HG03354 (cell line): ENCODE data around the gene FN1.
"Not testable (repeated sequence)": the region's sequence is repeated elsewhere in the genome, so short reads cannot be mapped to it uniquely, and the experiment has no call there.

ENCODE experiments used
- ATAC-seq: cut with Tn5 transposase; IDR thresholded peaks from one replicate; pipeline ENCODE4 v1.9.1; 2021; ENCODE audit warnings: mild to moderate bottlenecking; ENCODE audit not compliant: unreplicated experiment, poor library complexity, severe bottlenecking

FN1 gene

DNA sequence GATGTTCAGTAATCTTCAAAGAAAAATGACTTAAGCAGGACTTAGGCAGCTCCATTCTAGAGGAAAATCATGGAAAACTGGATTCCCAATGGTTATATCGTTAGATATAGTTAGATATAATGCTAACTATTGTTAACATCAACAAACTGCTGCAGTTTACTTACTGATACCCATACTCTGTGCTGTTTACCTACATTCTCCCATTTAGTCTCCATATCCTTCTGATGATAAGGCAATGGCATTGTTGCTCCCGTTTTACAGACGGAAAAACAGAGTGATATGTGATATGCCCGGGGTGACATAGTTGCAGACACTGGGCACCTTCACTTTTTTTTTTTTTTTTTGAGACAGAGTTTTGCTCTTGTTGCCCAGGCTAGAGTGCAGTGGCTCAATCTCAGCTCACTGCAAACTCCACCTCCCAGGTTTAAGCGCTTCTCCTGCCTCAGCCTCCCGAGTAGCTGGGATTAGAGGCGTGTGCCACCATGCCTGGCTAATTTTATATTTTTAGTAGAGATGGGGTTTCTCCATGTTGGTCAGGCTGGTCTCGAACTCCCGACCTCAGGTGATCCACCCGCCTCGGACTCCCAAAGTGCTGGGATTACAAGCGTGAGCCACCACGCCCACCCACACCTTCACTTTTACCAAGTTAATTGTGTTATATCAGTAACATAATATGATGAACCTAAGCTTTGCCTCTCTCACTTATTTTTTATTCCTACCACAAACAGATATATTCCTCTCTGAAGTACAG lies 25.5 kb downstream of the FN1 start:
- ATAC-seq: not testable (repeated sequence)

DNA sequence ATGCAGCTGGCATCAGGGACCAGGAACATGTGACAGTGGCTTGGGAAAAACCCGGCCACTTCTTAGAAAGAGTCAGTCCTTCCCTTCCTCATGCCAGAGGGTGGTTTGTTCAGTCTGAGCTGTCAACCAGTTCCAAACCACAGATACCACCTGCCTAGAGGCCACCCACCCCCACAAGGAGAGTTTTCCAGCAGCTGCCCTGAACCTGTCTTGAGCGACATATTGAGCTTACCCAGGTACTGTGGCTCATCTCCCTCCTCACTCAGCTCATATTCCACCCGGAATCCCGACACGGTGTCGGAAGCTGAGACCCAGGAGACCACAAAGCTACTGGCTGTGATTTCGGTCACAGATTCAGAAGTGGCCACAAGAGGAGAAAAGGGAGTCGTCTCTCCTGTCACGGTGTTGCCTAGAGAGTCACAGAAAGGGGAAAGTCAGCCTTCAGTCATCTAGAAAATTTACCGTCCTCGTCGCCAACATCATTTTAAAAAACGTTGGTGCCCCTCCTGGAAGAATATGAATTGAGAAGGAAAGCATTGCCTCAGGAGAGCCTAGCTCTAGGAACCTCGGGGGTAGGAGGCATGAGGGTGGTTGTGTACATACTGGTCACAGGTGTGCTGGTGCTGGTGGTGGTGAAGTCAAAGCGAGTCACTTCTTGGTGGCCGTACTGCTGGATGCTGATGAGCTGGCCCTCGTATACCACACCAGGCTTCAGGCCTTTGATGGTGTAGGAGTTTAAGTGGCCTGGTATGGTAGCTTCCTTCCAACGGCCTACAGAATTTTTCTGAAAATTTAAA lies 26.3 kb downstream of the FN1 start:
- ATAC-seq: no peak

- not testable (repeated sequence) for ATAC-seq
Measured at GRCh38 chr2:215408441-215408840, 27.4 kb downstream of the FN1 start.

- ATAC-seq: no peak
Measured at GRCh38 chr2:215407590-215408264, 28.1 kb downstream of the FN1 start.

GRCh38 chr2:215407061-215407460 lies 28.8 kb downstream of the FN1 start:
- no peak for ATAC-seq

DNA sequence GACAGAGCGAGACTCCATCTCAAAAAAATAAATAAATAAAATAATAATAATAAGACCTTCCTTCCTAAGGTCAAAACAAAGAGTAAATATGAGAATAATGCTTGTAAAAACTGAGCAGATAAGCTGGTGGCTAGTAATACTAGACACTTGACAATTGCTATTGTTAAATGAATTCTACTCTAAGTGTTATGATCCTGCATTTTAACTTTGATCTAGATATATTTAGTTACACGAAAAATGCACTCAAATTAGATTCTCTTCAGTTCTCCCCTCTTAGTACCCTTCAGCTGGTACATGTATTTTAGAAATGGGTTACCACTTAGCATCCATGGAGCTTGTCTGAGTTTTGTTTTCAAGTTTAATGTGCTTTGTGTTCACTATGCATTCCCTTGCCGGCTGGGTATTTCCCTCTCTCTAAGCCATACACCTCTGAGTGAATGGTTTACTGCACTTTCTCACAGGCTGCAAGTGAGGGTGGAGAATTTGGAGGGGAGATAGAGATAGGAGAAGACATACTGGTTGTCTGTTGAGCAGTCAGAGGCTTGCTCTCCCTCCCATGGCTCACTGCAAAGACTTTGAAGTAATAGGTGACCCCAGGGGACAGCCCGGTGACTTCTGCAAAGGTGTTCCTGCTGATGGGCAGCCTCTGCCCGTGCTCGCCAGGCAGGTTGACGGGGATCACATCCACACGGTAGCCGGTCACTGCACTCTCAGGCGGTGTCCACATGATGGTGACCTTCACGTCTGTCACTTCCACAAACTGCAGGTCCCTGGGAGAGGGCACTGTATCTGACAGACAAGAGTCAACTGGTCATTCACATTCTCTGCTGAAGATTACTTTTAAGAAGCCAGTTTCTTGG lies 29.9 kb downstream of the FN1 start:
- no peak for ATAC-seq

DNA sequence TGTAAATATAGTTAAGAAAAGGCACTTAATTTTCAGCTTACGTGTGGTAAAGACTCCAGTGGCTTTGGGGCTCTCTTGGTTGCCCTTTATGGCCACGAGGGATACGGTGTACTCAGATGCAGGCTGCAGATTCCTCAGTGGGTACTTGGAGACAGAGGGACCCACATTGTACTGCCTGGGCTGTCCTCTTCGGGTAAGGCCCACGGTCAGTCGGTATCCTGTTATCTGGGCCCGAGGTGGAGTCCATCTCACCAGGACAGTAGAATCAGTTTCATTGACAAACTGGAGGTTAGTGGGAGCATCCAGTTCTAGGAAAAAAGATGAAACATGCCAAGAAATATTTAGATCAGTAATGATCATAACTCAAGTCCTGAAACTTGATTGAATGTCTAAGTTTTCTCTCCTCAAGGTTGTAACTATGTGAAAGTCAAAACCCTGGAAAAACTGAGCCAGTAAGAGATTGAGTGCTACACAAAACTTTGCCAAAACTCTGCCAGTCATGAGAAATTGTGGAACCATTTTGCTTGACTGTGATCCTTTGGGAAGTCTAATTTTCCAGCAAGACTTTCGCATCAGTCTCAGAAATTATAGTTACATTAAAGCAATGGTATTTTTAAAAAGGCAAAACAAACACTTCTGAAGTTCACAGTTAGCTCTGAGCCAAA lies 31.4 kb downstream of the FN1 start:
- no peak for ATAC-seq

GRCh38 chr2:215403441-215404347 lies 32.2 kb downstream of the FN1 start:
- ATAC-seq: no peak

DNA sequence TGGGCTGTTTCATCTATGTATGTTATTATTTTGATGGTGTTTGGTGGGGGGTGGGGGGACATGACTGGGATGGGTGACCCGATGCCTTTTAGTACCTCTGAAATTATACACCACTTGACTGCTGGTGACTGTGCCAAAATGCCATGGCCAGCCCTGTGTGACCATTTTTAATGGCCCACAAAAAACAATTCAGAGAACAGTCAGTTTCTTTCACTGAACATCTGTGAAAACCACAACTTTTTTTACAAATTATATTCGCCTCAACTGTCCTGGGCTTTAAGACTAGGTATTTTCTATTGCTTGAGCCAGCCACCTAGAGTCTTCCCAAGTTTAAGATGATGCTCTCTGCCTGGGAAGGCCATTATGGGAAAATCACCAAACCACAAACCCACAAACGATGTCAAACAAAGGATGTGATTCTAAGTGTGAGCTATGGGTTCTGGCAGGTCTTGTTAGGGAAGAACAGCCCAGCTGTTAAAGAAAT lies 33.9 kb downstream of the FN1 start:
- no peak for ATAC-seq

GRCh38 chr2:215399067-215399716 lies 36.7 kb downstream of the FN1 start:
- ATAC-seq: no peak

DNA sequence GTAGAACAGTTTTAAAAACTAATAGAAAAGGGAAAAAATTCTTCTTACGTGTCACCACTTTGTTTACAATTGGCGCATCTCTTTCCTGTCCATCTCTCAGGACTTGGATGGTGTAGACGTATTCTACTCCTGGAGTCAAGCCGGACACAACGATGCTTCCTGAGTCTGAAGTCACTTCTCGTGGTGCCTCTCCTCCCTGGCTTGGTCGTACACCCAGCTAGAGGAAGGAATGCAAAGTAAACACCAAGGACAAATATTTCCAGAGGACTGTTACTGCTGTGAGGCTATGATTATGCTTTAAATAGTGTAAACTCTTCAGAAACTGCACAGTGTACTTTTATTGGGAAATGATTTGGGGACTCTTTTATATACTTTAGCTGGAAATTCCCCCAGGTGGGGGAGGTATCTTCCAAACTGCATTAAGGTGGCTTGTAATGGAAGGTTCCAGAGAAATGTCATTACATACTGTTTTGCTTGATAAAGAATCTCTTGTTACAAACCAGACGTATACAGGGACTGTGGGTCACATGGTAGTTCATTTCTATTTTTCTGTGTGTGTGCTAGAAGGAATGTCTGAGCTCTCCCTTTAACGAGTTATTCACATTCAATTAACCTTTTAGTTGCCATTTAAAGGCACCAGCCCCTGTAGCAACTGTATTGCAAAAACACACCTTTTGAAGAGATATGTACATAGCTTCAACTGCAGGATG lies 38.1 kb downstream of the FN1 start:
- no peak for ATAC-seq

DNA sequence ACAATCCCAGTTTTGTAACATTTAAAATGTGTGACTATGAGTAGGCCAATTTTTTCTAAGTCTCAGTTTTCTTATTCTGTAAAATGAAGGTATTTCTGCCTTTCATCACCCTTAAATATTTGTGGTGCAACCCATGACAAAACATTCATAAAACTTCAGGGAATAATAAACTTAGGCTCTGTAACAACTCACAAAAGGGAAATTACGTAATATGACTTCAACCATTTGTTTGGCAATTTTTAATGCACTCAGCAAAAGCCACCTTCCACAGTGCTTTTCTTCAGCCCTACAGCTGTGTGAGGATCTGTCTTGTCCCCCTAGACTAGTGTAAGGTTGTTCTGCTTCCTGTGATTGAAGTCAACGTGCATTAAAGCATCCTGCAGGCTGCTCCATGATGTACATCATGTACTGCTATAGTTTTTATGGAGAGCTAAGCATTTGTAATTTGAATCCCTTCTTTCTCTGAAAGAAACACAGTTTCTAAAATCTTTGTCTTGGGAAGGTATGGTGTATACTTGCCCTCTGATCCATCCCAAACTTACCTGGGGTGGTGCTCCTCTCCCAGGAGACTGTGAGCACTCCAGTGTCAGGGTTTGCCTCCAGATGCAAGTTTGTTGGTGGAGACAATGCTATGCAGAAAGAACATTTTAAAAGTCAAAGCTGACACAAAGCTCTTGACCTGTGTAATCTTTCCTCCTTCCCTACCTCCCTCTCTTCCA lies 39.1 kb downstream of the FN1 start:
- no peak for ATAC-seq

DNA sequence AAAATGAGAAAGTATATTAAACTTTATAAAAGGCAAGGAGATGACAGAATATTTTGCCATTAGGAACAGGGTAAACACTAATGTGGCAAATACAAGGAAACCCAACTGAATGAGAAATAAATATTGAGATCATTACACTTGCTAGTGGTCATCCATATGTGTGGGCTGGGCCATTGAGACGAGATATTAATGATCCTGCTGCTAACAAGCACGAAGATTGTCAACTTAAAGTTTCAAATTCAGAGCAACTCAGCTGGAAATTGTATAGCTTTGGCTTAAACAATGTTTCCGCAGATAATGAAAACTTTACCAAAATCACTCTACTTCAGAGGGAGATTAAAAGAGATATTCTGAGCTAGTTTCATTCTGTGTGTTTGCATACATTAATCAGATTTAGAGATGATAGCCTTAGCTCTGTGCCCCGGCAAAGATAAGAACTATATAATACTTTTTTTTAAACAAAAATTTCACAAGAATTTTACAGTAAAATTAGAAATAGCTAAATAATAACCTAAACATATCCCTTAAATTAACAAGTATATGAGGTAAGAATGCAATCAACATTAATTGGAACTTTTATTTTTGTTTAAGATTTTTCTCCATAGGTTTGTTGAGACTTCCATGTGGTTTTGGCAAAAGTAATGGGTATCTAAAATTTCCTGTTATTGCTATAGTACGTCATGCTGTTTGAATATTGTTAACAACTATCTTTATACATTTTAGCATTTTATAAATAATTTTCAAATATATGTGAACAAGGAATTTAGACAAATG lies 40.0 kb downstream of the FN1 start:
- no peak for ATAC-seq

DNA sequence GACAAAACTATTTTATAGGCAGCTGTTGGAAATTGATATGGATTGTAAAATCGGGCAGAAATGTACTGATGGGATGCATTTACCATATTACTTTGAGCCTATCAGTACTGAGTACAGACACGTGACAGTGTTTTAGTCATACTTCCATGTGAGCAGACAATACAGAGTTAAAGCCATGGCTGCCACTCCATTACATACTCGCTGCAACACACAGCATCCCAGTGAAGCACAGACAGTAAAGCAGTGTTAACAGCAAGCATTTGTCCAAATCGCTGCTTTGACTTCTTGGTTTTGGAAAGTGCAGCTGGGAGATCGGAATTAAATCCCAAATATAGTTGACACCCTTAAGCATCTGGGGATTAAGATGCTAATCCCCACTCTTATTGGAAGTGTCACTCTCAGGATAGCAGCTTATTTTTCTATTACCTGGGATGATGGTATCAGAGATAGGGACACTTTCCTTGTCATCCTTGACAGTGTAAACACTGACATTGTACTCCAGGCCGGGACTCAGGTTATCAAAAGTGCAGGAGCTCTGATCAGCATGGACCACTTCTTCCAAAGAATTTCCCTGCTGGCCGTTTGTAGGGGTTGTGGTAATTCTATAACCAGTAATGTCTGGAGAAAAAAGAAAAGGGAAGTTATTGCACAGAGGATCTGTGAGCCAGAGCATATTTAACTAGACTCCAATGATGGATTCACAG lies 41.6 kb downstream of the FN1 start:
- no peak for ATAC-seq

- no peak for ATAC-seq
Measured at GRCh38 chr2:215392687-215393270, 43.1 kb downstream of the FN1 start.
